Neuronal stem cell (in vitro differentiated cells): Measurements from ENCODE around the gene NECTIN4.
A peak's percentile ranks its signal among the peaks of the same experiment; 100 is the strongest.
"Not testable (repeated sequence)": the region's sequence is repeated elsewhere in the genome, so short reads cannot be mapped to it uniquely, and the experiment has no call there.

Source experiments
- DNase-seq: peaks from one replicate; pipeline ENCODE4 v3.0.0-alpha.2; 2013; ENCODE audit warnings: low spot score
- H2AFZ ChIP-seq: one replicate; pipeline ENCODE4 v1.6.1; 2013; ENCODE audit warnings: mild to moderate bottlenecking, low read length, inconsistent platforms
- H2AK5ac ChIP-seq: 2 replicates; pipeline ENCODE4 v1.6.1; 2013; ENCODE audit warnings: low read depth, mild to moderate bottlenecking, inconsistent platforms, low read length, moderate library complexity, mixed read lengths
- H2BK120ac ChIP-seq: 2 replicates; pipeline ENCODE4 v1.6.1; 2013; ENCODE audit warnings: low read depth, mild to moderate bottlenecking, inconsistent platforms, low read length, moderate library complexity, mixed read lengths
- H2BK12ac ChIP-seq: one replicate; pipeline ENCODE4 v1.6.1; 2013; ENCODE audit warnings: low read length, inconsistent platforms
- H2BK15ac ChIP-seq: 2 replicates; pipeline ENCODE4 v1.6.1; 2013; ENCODE audit warnings: mild to moderate bottlenecking, low read length, inconsistent platforms, mixed read lengths
- H2BK5ac ChIP-seq: one replicate; pipeline ENCODE4 v1.6.1; 2013; ENCODE audit warnings: inconsistent platforms, mild to moderate bottlenecking, low read length, moderate library complexity
- H3K14ac ChIP-seq: one replicate; pipeline ENCODE4 v1.6.1; 2013; ENCODE audit warnings: low read length, inconsistent platforms
- H3K18ac ChIP-seq: 2 replicates; pipeline ENCODE4 v1.6.1; 2013; ENCODE audit warnings: low read length, inconsistent platforms
- H3K23ac ChIP-seq: 2 replicates; pipeline ENCODE4 v1.6.1; 2013; ENCODE audit warnings: low read depth, mild to moderate bottlenecking, mixed read lengths, low read length, inconsistent platforms; ENCODE audit not compliant: poor library complexity
- H3K27ac ChIP-seq: replicated peaks from 3 replicates; pipeline ENCODE4 v1.5.1; 2013; ENCODE audit warnings: low read length, inconsistent platforms
- H3K27me3 ChIP-seq, 3 experiments: 2 replicates each; pipeline ENCODE4 v1.6.1; 2013; ENCODE audit warnings: low read length in 3 of 3, mild to moderate bottlenecking in 2 of 3, inconsistent platforms in 1 of 3, low read depth in 1 of 3, mixed read lengths in 1 of 3, moderate library complexity in 1 of 3; ENCODE audit not compliant: control insufficient read depth in 3 of 3, insufficient read depth in 3 of 3
- H3K36me3 ChIP-seq, 2 donors: replicated peaks in 1 of 2; 2 replicates each; pipeline ENCODE4 v1.6.1; 2013; ENCODE audit warnings: low read length in 2 of 2; ENCODE audit not compliant: control insufficient read depth in 2 of 2, insufficient read depth in 2 of 2
- H3K4ac ChIP-seq: 2 replicates; pipeline ENCODE4 v1.6.1; 2013; ENCODE audit warnings: inconsistent platforms, mild to moderate bottlenecking, low read length, moderate library complexity
- H3K4me1 ChIP-seq, 2 donors: 1 replicate in 1 of 2; 2 replicates in 1 of 2; pipeline ENCODE4 v1.6.1; 2013; ENCODE audit warnings: low read length in 2 of 2, low read depth in 1 of 2; ENCODE audit not compliant: control insufficient read depth in 2 of 2, insufficient read depth in 1 of 2
- H3K4me2 ChIP-seq: one replicate; pipeline ENCODE4 v1.6.1; 2013; ENCODE audit warnings: mild to moderate bottlenecking, low read length, inconsistent platforms; ENCODE audit not compliant: insufficient read depth, poor library complexity, severe bottlenecking
- H3K4me3 ChIP-seq, 2 donors: 2 replicates each; pipeline ENCODE4 v1.5.1; 2013; ENCODE audit warnings: low read length in 2 of 2, mild to moderate bottlenecking in 2 of 2, inconsistent platforms in 1 of 2, moderate library complexity in 1 of 2
- H3K79me1 ChIP-seq: one replicate; pipeline ENCODE4 v1.6.1; 2013; ENCODE audit warnings: low read depth, mild to moderate bottlenecking, inconsistent platforms, low read length, moderate library complexity
- H3K9ac ChIP-seq: one replicate; pipeline ENCODE4 v1.6.1; 2013; ENCODE audit warnings: mild to moderate bottlenecking, low read depth, low read length, inconsistent platforms; ENCODE audit not compliant: poor library complexity
- H3K9me3 ChIP-seq, 2 donors: replicated peaks in 1 of 2; 2 replicates each; pipeline versions ENCODE3 to v1.6.1; 2013; ENCODE audit warnings: low read length in 2 of 2, mild to moderate bottlenecking in 2 of 2, inconsistent platforms in 1 of 2, low read depth in 1 of 2, mixed read lengths in 1 of 2, moderate library complexity in 1 of 2; ENCODE audit not compliant: control insufficient read depth in 2 of 2, insufficient read depth in 1 of 2
- H4K8ac ChIP-seq: one replicate; pipeline ENCODE4 v1.6.1; 2013; ENCODE audit warnings: low read depth, mild to moderate bottlenecking, inconsistent platforms, low read length, moderate library complexity
- H4K91ac ChIP-seq: one replicate; pipeline ENCODE4 v1.6.1; 2013; ENCODE audit warnings: low read length, low read depth, mild to moderate bottlenecking, inconsistent platforms; ENCODE audit not compliant: poor library complexity
- WGBS, 2 donors: extraction: QIAGEN DNeasy Blood & Tissue Kit; methylation state at CpG; one replicate each; pipeline ENCODE4 v1.1.7; 2013; ENCODE audit warnings: missing lambda C conversion rate in 2 of 2, mixed read lengths in 1 of 2; ENCODE audit not compliant: insufficient read length in 2 of 2, insufficient replicate concordance in 1 of 2; ENCODE audit errors: extremely low coverage in 2 of 2; 5-methylcytosine and 5-hydroxymethylcytosine counted together

Gene NECTIN4

GRCh38 chr1:161065681-161066080 is 23.7 kb downstream of the NECTIN4 start:
- not testable (repeated sequence) for H3K4me1 ChIP-seq, H3K79me1 ChIP-seq, H3K4ac ChIP-seq, H2BK120ac ChIP-seq, H3K9ac ChIP-seq, H3K36me3 ChIP-seq, H3K23ac ChIP-seq, H2BK12ac ChIP-seq, H3K9me3 ChIP-seq, H2AFZ ChIP-seq, H3K4me3 ChIP-seq, H3K14ac ChIP-seq, H2BK15ac ChIP-seq, H3K18ac ChIP-seq, H3K4me2 ChIP-seq, H2BK5ac ChIP-seq, H3K27ac ChIP-seq, H4K91ac ChIP-seq, DNase-seq, H4K8ac ChIP-seq, H2AK5ac ChIP-seq
- no CpG with 5 or more reads among the region's 7 CpGs for WGBS, 2 donors
- peaks cover 0 to 39% (median 0%) of the 10 kb centered on the region in 3 experiments for H3K27me3 ChIP-seq

GRCh38 chr1:161063936-161064335 is 25.4 kb downstream of the NECTIN4 start:
- not testable (repeated sequence) for H3K14ac ChIP-seq, H3K9ac ChIP-seq, H4K8ac ChIP-seq, H3K27ac ChIP-seq, H2AK5ac ChIP-seq, H3K36me3 ChIP-seq, H3K18ac ChIP-seq, H3K4me3 ChIP-seq, H3K4ac ChIP-seq, H3K79me1 ChIP-seq, H3K9me3 ChIP-seq, H3K4me1 ChIP-seq, DNase-seq, H3K23ac ChIP-seq, H2AFZ ChIP-seq, H2BK15ac ChIP-seq, H2BK120ac ChIP-seq, H2BK12ac ChIP-seq, H3K4me2 ChIP-seq, H2BK5ac ChIP-seq, H4K91ac ChIP-seq
- H3K27me3 ChIP-seq: peaks cover 0 to 35% (median 0%) of the 10 kb centered on the region in 3 experiments
- WGBS, 2 donors: no CpG with 5 or more reads among the region's 6 CpGs

DNA sequence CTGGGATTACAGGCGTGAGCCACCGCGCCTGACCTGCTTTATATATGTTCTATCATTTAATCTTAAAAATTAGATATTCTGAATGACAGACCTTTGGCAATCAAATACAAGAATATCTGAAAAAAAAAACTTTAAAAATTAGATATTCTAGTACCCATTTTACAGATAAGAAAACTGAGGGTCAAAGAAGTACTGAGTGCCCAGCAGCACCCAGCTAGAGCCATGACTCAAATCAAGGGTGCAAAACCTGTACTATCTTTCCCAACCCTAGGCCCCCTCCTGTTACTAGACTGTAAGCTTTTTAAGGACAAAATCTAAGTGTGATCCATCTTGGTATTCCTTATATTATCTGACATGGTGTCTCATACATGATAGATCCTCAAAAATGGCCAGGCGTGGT is 27.9 kb downstream of the NECTIN4 start:
- H2BK15ac ChIP-seq: no peak overlapping the region
- H3K4ac ChIP-seq: no peak overlapping the region
- no peak overlapping the region for H3K23ac ChIP-seq
- H2AFZ ChIP-seq: no peak overlapping the region
- H4K8ac ChIP-seq: no peak overlapping the region
- H2AK5ac ChIP-seq: no peak overlapping the region
- H3K18ac ChIP-seq: no peak overlapping the region
- no peak overlapping the region for H4K91ac ChIP-seq
- H3K9me3 ChIP-seq: peaks cover 0 to 2% of the 10 kb centered on the region in 2 donors
- no peaks in the 10 kb centered on the region for H3K79me1 ChIP-seq
- no peak overlapping the region for H3K4me3 ChIP-seq
- H2BK5ac ChIP-seq: no peak overlapping the region
- no peaks in the 10 kb centered on the region for H3K4me1 ChIP-seq
- H3K14ac ChIP-seq: no peak overlapping the region
- no peak overlapping the region for H3K9ac ChIP-seq
- no peak overlapping the region for H3K27ac ChIP-seq
- no peak for DNase-seq
- H3K36me3 ChIP-seq: no peaks in the 10 kb centered on the region
- H3K27me3 ChIP-seq: peaks cover 0 to 20% (median 0%) of the 10 kb centered on the region in 3 experiments
- H2BK12ac ChIP-seq: no peak overlapping the region
- no CpG with 5 or more reads among the region's 4 CpGs for WGBS, 2 donors
- H2BK120ac ChIP-seq: no peak overlapping the region
- H3K4me2 ChIP-seq: no peak overlapping the region

- Histone ChIP-seq H3K27ac (no peak overlapping the region), H3K79me1 (no peaks in the 10 kb centered on the region), H4K91ac (no peak overlapping the region), H3K4me1 (no peaks in the 10 kb centered on the region), H3K9ac (peak overlapping the region; percentile 72), H2AFZ (no peak overlapping the region), H3K36me3 (no peaks in the 10 kb centered on the region), H3K14ac (no peak overlapping the region), H2BK15ac (no peak overlapping the region), H3K9me3 (peaks cover 0 to 2% of the 10 kb centered on the region in 2 donors), H3K23ac (no peak overlapping the region), H4K8ac (no peak overlapping the region), H2AK5ac (no peak overlapping the region), H3K4me2 (no peak overlapping the region), H3K4me3 (no peak overlapping the region), H2BK5ac (no peak overlapping the region), H3K27me3 (peaks cover 0 to 10% (median under 1%) of the 10 kb centered on the region in 3 experiments), H2BK12ac (no peak overlapping the region), H3K18ac (no peak overlapping the region), H3K4ac (no peak overlapping the region), H2BK120ac (no peak overlapping the region)
- DNase-seq: no peak
- WGBS, 2 donors: no CpG with 5 or more reads among the region's 6 CpGs
Observed at GRCh38 chr1:161059293-161059692, 30.1 kb downstream of the NECTIN4 start.
